ENCODE data around the gene SKAP2. TPM values are rescaled to one million over a fixed set of nuclear protein-coding genes. Genes with fewer than 3 reads are reported as not detected.

The SKAP2 gene
- total RNA-seq, 1 experiment from 2014 or later, result 30.7 TPM

- Histone ChIP-seq H3K79me2 (ENCODE audit: insufficient read depth, low read length) (peaks cover 12% of the 10 kb centered on the region), H3K27ac (ENCODE audit: low read depth, low read length) (peak overlapping the region; percentile 67), H3K36me3 (ENCODE audit: control insufficient read depth in 1 of 2, insufficient read depth in 2 of 2, low read length in 2 of 2) (no peaks in the 10 kb centered on the region), H3K27me3 (ENCODE audit: insufficient read depth, low read length) (no peaks in the 10 kb centered on the region), H3K9me2 (ENCODE audit: insufficient read depth) (no peaks in the 10 kb centered on the region), H3K9ac (ENCODE audit: low read length) (peak overlapping the region; percentile 67), H3K4me2 (ENCODE audit: low read length) (peak overlapping the region; percentile 83), H4K20me1 (ENCODE audit: insufficient read depth) (no peaks in the 10 kb centered on the region), H2AFZ (ENCODE audit: low read depth, low read length, poor library complexity, severe bottlenecking) (peak overlapping the region; percentile 12), H3K4me1 (ENCODE audit: control insufficient read depth in 1 of 2, insufficient read depth in 2 of 2, low read length in 2 of 2) (peaks cover 3 to 45% of the 10 kb centered on the region in 2 experiments; a peak in 3 of 4 replicates), H3K9me3 (ENCODE audit: control insufficient read depth in 1 of 2, insufficient read depth in 1 of 2, low read depth in 1 of 2, low read length in 2 of 2) (no peaks in the 10 kb centered on the region), H3K4me3 (replicated peaks in 1 of 2; ENCODE audit: low read depth in 1 of 2, low read length in 2 of 2) (peak overlapping the region; percentile 64 to 77)
- TF ChIP-seq SIN3A (IDR thresholded peaks at IDR 0.05; ENCODE audit: low read depth) (no peak), EGR1 (IDR thresholded peaks at IDR 0.05; ENCODE audit: low read depth) (peak; percentile 58)
- intact Hi-C loops (cut with micrococcal nuclease), result loop anchor here (5.0 kb wide), 1 partner anchor 184 kb away; no protein-coding TSS in a partner anchor
- TSS peak; percentile 74 for BruUV-seq (replicated peaks)
- RAD21 ChIA-PET (ENCODE audit: low non-redundant PET in 1 of 2, low total read pairs in 2 of 2, uncharacterized antibody in 2 of 2, unreplicated experiment in 2 of 2), result interaction anchor here in 1 of 2 experiments (1.0 kb wide), 1 partner anchor 297 kb away, joined by 4 read pairs; no protein-coding TSS in a partner anchor
- CTCF ChIA-PET, result interaction anchor here (1.1 kb wide), 1 partner anchor 332 kb away, joined by 3 read pairs; no protein-coding TSS in a partner anchor
- POLR2A ChIA-PET, result interaction anchor here (1.0 kb wide), 1 partner anchor 251 kb away, joined by 5 read pairs; no protein-coding TSS in a partner anchor
- peak; percentile 18 for DNase-seq (ENCODE audit: low read depth, low spot score)
- ATAC-seq, result peak; percentile 3
Measured at GRCh38 chr7:26863518-26864308, 677 bp downstream of the SKAP2 start.

DNA sequence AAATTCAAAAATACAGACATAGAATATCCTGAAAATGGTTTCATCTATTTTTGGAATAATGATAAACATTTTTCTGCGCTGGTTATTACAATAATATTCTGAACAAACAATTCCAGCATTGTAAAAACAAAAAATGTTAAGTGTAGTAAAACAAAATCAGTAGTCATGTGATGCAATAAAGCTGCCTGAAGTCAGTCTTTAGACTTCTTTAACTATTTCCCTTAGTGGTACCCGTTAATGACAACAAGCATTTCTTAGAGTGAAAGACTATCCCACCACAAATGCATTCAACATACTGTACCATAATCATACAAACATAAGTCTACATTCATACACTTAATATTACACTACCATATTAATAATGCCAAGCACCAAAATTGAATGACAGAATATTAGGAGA, 1.6 kb downstream of the SKAP2 start:
- no peaks in the 10 kb centered on the region for H3K27me3 ChIP-seq (ENCODE audit: insufficient read depth, low read length)
- no peaks in the 10 kb centered on the region for H3K9me3 ChIP-seq (ENCODE audit: control insufficient read depth in 1 of 2, insufficient read depth in 1 of 2, low read depth in 1 of 2, low read length in 2 of 2)
- BruUV-seq (replicated peaks), result no TSS peak
- H3K4me2 ChIP-seq (ENCODE audit: low read length), result peak overlapping the region; percentile 83
- intact Hi-C loops (cut with micrococcal nuclease), result loop anchor here (5.0 kb wide), 1 partner anchor 184 kb away; no protein-coding TSS in a partner anchor
- DNase-seq (ENCODE audit: low read depth, low spot score) (no peak), ATAC-seq (no peak)
- H3K27ac ChIP-seq (ENCODE audit: low read depth, low read length), result no peak overlapping the region
- H4K20me1 ChIP-seq (ENCODE audit: insufficient read depth), result no peaks in the 10 kb centered on the region
- ChIA-PET CTCF (no interaction called here), POLR2A (no interaction called here), RAD21 (ENCODE audit: low non-redundant PET in 1 of 2, low total read pairs in 2 of 2, uncharacterized antibody in 2 of 2, unreplicated experiment in 2 of 2) (interaction anchor here in 1 of 2 experiments (1.0 kb wide), 1 partner anchor 298 kb away, joined by 4 read pairs; no protein-coding TSS in a partner anchor)
- H3K9me2 ChIP-seq (ENCODE audit: insufficient read depth), result no peaks in the 10 kb centered on the region
- peak overlapping the region in 1 of 2 experiments; percentile 64; a peak in 1 of 4 replicates for H3K4me3 ChIP-seq (replicated peaks in 1 of 2; ENCODE audit: low read depth in 1 of 2, low read length in 2 of 2)
- no peaks in the 10 kb centered on the region for H3K36me3 ChIP-seq (ENCODE audit: control insufficient read depth in 1 of 2, insufficient read depth in 2 of 2, low read length in 2 of 2)
- peaks cover 12% of the 10 kb centered on the region for H3K79me2 ChIP-seq (ENCODE audit: insufficient read depth, low read length)
- H3K4me1 ChIP-seq (ENCODE audit: control insufficient read depth in 1 of 2, insufficient read depth in 2 of 2, low read length in 2 of 2), result peaks cover 0 to 49% of the 10 kb centered on the region in 2 experiments; a peak in 2 of 4 replicates
- H3K9ac ChIP-seq (ENCODE audit: low read length), result no peak overlapping the region
- H2AFZ ChIP-seq (ENCODE audit: low read depth, low read length, poor library complexity, severe bottlenecking), result no peak overlapping the region
- TF ChIP-seq POLR2A (IDR thresholded peaks at IDR 0.05; ENCODE audit: borderline replicate concordance, extremely low read depth, insufficient read depth, insufficient read length) (no peak), POLR2AphosphoS5 (IDR thresholded peaks at IDR 0.05; ENCODE audit: low read depth, low read length) (no peak), SP1 (IDR thresholded peaks at IDR 0.05; ENCODE audit: low read depth) (no peak), EZH2phosphoT487 (IDR thresholded peaks at IDR 0.05; ENCODE audit: borderline replicate concordance) (no peak), YY1 (IDR thresholded peaks at IDR 0.05; ENCODE audit: extremely low read depth, insufficient replicate concordance, low read depth, low read length) (no peak), SIN3A (IDR thresholded peaks at IDR 0.05; ENCODE audit: low read depth) (no peak), FOSL1 (IDR thresholded peaks at IDR 0.05; ENCODE audit: low read depth) (no peak), CBX3 (IDR thresholded peaks at IDR 0.05; ENCODE audit: low read depth) (no peak), ZFX (IDR thresholded peaks at IDR 0.05) (no peak), JUND (IDR thresholded peaks at IDR 0.05) (no peak), EZH2 (IDR thresholded peaks at IDR 0.05) (no peak), ZNF274 (IDR thresholded peaks at IDR 0.05; ENCODE audit: low read depth, low read length) (no peak), SRF (IDR thresholded peaks at IDR 0.05; ENCODE audit: low read depth) (no peak)
- TF ChIP-seq, protein P1, sequence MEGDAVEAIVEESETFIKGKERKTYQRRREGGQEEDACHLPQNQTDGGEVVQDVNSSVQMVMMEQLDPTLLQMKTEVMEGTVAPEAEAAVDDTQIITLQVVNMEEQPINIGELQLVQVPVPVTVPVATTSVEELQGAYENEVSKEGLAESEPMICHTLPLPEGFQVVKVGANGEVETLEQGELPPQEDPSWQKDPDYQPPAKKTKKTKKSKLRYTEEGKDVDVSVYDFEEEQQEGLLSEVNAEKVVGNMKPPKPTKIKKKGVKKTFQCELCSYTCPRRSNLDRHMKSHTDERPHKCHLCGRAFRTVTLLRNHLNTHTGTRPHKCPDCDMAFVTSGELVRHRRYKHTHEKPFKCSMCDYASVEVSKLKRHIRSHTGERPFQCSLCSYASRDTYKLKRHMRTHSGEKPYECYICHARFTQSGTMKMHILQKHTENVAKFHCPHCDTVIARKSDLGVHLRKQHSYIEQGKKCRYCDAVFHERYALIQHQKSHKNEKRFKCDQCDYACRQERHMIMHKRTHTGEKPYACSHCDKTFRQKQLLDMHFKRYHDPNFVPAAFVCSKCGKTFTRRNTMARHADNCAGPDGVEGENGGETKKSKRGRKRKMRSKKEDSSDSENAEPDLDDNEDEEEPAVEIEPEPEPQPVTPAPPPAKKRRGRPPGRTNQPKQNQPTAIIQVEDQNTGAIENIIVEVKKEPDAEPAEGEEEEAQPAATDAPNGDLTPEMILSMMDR (IDR thresholded peaks at IDR 0.05 in 2 of 3, conservative IDR thresholded peaks at IDR 0.05 in 1 of 3; ENCODE audit: borderline replicate concordance in 1 of 3, insufficient read depth in 1 of 3, low read depth in 2 of 3, low read length in 2 of 3), result no peak
- TF ChIP-seq, protein P2, sequence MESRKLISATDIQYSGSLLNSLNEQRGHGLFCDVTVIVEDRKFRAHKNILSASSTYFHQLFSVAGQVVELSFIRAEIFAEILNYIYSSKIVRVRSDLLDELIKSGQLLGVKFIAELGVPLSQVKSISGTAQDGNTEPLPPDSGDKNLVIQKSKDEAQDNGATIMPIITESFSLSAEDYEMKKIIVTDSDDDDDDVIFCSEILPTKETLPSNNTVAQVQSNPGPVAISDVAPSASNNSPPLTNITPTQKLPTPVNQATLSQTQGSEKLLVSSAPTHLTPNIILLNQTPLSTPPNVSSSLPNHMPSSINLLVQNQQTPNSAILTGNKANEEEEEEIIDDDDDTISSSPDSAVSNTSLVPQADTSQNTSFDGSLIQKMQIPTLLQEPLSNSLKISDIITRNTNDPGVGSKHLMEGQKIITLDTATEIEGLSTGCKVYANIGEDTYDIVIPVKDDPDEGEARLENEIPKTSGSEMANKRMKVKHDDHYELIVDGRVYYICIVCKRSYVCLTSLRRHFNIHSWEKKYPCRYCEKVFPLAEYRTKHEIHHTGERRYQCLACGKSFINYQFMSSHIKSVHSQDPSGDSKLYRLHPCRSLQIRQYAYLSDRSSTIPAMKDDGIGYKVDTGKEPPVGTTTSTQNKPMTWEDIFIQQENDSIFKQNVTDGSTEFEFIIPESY (IDR thresholded peaks at IDR 0.05; ENCODE audit: extremely low read depth, insufficient replicate concordance, low read length), result no peak
